H1 (cell line): ENCODE results near the gene SOBP.

Source experiments
- EP300 ChIP-seq, 2 experiments: IDR thresholded peaks; 1 replicate in 1 of 2; 2 replicates in 1 of 2; pipeline ENCODE4 v1.6.1; 2011 to 2012; ENCODE audit warnings: low read depth in 2 of 2, low read length in 2 of 2, mild to moderate bottlenecking in 2 of 2, borderline replicate concordance in 1 of 2, inconsistent platforms in 1 of 2, moderate library complexity in 1 of 2
- FOSL1 ChIP-seq: IDR thresholded peaks from 2 replicates; pipeline ENCODE4 v1.6.1; 2011; ENCODE audit warnings: mild to moderate bottlenecking, low read depth, low read length, moderate library complexity; ENCODE audit not compliant: insufficient read depth
- HDAC6 ChIP-seq: IDR thresholded peaks from one replicate; pipeline ENCODE4 v1.7.1; 2012; ENCODE audit warnings: low read depth, mild to moderate bottlenecking, inconsistent platforms, low read length, moderate library complexity
- JUN ChIP-seq: IDR thresholded peaks from 2 replicates; pipeline ENCODE4 v1.6.1; 2011; ENCODE audit warnings: low read depth, mild to moderate bottlenecking, improper control_type of control experiment, low read length
- MAX ChIP-seq: IDR thresholded peaks from 2 replicates; pipeline ENCODE4 v1.6.1; 2012; ENCODE audit warnings: inconsistent platforms
- POLR2A ChIP-seq, 2 experiments: IDR thresholded peaks; 1 replicate in 1 of 2; 2 replicates in 1 of 2; pipeline ENCODE4 v1.6.1; 2011; ENCODE audit warnings: low read depth in 2 of 2, low read length in 2 of 2, mild to moderate bottlenecking in 2 of 2; ENCODE audit errors: control extremely low read depth in 1 of 2
- SAP30 ChIP-seq: fragments of 300-600 bp; sonication (generic); IDR thresholded peaks from 2 replicates; pipeline ENCODE4 v1.7.1; 2012; ENCODE audit warnings: low read length, moderate library complexity, mild to moderate bottlenecking, inconsistent platforms; ENCODE audit not compliant: insufficient read depth, insufficient replicate concordance
- USF2 ChIP-seq: IDR thresholded peaks from 2 replicates; pipeline ENCODE4 v1.6.1; 2011; ENCODE audit warnings: low read length, improper control_type of control experiment
- TF ChIP-seq, protein P1 (sequence below), 3 experiments: IDR thresholded peaks; 1 replicate in 2 of 3; 2 replicates in 1 of 3; pipeline versions ENCODE4 v1.5.1 to v1.6.1; 2011; ENCODE audit warnings: low read length in 3 of 3, mild to moderate bottlenecking in 3 of 3, inconsistent platforms in 2 of 3, low read depth in 1 of 3, moderate library complexity in 1 of 3; ENCODE audit not compliant: insufficient read depth in 1 of 3; ENCODE audit errors: control extremely low read depth in 1 of 3
- TF ChIP-seq, protein P2 (sequence below): IDR thresholded peaks from 2 replicates; pipeline ENCODE4 v1.6.1; 2012; ENCODE audit warnings: low read length, inconsistent platforms

GRCh38 chr6:107531868-107532267 lies 42.0 kb downstream of the SOBP start:
- no peak for TF ChIP-seq HDAC6
- TF ChIP-seq, protein P1, sequence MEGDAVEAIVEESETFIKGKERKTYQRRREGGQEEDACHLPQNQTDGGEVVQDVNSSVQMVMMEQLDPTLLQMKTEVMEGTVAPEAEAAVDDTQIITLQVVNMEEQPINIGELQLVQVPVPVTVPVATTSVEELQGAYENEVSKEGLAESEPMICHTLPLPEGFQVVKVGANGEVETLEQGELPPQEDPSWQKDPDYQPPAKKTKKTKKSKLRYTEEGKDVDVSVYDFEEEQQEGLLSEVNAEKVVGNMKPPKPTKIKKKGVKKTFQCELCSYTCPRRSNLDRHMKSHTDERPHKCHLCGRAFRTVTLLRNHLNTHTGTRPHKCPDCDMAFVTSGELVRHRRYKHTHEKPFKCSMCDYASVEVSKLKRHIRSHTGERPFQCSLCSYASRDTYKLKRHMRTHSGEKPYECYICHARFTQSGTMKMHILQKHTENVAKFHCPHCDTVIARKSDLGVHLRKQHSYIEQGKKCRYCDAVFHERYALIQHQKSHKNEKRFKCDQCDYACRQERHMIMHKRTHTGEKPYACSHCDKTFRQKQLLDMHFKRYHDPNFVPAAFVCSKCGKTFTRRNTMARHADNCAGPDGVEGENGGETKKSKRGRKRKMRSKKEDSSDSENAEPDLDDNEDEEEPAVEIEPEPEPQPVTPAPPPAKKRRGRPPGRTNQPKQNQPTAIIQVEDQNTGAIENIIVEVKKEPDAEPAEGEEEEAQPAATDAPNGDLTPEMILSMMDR (IDR thresholded peaks at IDR 0.05; ENCODE audit: control extremely low read depth in 1 of 3, insufficient read depth in 1 of 3, low read depth in 1 of 3, low read length in 3 of 3): no peak
- no peak for TF ChIP-seq JUN
- no peak for TF ChIP-seq MAX
- no peak for TF ChIP-seq POLR2A (IDR thresholded peaks at IDR 0.05; ENCODE audit: control extremely low read depth in 1 of 2, low read depth in 2 of 2, low read length in 2 of 2)
- TF ChIP-seq EP300 (IDR thresholded peaks at IDR 0.05; ENCODE audit: borderline replicate concordance in 1 of 2, low read depth in 2 of 2, low read length in 2 of 2): no peak
- TF ChIP-seq FOSL1: no peak
- no peak for TF ChIP-seq SAP30
- no peak for TF ChIP-seq USF2
- TF ChIP-seq, protein P2, sequence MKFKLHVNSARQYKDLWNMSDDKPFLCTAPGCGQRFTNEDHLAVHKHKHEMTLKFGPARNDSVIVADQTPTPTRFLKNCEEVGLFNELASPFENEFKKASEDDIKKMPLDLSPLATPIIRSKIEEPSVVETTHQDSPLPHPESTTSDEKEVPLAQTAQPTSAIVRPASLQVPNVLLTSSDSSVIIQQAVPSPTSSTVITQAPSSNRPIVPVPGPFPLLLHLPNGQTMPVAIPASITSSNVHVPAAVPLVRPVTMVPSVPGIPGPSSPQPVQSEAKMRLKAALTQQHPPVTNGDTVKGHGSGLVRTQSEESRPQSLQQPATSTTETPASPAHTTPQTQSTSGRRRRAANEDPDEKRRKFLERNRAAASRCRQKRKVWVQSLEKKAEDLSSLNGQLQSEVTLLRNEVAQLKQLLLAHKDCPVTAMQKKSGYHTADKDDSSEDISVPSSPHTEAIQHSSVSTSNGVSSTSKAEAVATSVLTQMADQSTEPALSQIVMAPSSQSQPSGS: no peak
